Stimulated activated CD8-positive, alpha-beta memory T cell treated with anti-CD3 and anti-CD28 coated beads, Interleukin-15, amount 100 ng/mL, for 24 hours (primary cell): ENCODE data around the gene PTPN11.
"Not testable (repeated sequence)": the region's sequence is repeated elsewhere in the genome, so short reads cannot be mapped to it uniquely, and the experiment has no call there.

ENCODE experiments used
- DNase-seq: peaks from one replicate; pipeline ENCODE4 v3.0.0-alpha.2; 2020; ENCODE audit warnings: low read depth

PTPN11 gene

DNA sequence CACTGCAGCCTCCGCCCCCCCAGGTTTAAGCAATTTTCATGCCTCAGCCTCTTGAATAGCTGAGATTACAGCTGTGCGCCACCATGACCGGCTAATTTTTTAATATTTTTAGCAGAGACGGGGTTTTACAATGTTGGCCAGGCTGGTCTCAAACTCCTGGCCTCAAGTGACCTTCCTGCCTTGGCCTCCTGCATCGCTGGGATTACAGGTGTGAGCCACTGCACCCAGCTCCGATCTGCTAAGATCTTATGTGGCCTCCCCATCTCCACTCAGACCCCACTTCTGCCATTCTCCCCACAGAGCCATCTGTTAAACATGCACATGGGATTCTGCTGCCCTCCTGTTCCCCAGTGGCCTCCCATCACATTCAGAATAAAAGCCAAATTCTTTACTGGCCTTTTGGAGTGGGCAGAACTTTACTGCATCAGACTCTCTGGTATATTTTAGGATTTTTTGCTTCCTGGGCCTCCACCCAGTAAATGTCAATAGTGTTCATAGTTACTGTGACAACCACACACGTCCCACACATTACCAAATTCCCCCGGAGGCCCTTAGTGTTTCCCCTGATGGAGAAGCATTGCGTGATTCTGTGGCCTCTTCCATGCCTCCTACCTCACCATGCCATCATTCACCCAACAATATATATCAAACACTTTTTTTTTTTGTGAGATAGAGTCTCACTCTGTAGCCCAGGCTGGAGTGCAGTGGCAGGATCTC is 96.3 kb downstream of the PTPN11 start:
- no peak for DNase-seq

GRCh38 chr12:112515868-112516267 is 97.1 kb downstream of the PTPN11 start:
- no peak for DNase-seq

- DNase-seq, result no peak
Measured at GRCh38 chr12:112517730-112518364, 99.1 kb downstream of the PTPN11 start.

- no peak for DNase-seq
Measured at GRCh38 chr12:112518365-112518735, 99.6 kb downstream of the PTPN11 start.

- DNase-seq, result not testable (repeated sequence)
Measured at GRCh38 chr12:112519841-112520340, 101.1 kb downstream of the PTPN11 start.

DNA sequence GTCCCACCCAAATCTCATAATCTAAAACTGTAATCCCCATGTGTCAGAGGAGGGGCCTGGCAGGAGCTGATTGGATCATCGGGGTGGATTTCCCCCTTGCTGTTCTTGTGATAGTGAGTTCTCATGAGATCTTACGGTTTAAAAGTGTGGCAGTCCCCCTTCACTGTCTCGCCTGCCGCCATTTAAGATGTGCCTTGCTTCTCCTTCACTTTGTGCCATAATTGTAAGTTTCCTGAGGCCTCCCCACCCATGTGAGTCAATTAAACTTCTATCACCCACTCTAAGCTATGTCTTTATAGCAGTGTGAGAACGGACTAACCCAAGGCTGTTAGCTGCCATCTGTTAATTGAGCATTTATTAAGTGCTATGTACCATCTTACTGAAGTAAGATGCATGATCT is 105.1 kb downstream of the PTPN11 start:
- no peak for DNase-seq

DNA sequence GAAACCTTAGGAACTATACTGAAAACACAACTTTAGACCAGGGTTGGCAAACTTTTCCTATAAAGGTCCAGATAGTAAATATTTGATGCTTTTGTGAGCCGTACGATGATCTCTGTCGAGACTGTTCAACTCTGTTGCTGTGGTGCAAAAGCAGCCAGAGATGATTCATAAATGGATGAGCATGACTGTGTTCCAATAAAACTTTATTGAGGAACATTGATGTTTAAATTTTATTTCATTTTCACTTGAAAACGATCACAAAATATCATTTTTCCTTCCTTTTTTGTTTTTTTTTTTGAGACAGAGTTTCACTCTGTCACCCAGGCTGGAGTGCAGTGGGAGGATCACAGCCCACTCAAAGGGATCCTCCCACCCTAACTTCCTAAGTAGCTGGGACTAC is 105.5 kb downstream of the PTPN11 start:
- no peak for DNase-seq

GRCh38 chr12:112524676-112525425 is 106.1 kb downstream of the PTPN11 start:
- no peak for DNase-seq

DNA sequence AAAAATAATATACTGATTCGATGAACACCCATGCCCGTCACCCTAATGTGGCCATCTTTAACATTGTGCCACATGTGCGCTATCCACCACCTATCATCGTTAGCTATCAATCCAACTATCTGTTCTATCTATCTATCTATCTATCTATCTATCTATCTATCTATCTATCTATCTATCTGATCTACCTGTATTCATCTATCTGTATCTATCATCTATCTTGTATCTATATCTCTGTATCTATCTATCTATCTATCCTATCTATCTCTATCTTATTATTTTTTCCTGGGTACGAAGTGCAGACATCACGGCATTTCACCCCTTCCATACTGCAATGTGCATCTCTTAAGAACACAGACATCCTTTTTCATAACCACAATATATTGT is 106.7 kb downstream of the PTPN11 start:
- DNase-seq, result no peak

DNA sequence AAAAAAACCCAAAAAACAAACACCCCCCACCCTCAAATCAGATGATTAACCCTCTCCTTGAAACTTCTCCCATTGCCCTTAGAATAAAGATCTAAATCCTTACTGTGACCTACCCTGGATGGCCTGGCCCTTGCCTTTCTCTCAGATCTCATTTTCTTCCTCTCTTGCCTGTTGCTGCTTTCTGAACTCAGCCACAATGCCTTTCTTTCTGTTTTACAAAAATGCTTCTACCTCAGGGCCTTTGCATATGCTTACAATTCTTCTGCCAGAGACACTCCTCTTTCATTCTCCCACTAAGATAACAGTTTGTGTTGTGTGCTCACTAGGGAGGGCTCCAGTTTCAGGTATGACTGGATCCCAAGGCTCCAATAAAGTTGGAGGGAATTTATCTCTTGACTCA is 108.3 kb downstream of the PTPN11 start:
- DNase-seq, result no peak

- DNase-seq, result no peak
Measured at GRCh38 chr12:112527501-112527900, 108.8 kb downstream of the PTPN11 start.

DNA sequence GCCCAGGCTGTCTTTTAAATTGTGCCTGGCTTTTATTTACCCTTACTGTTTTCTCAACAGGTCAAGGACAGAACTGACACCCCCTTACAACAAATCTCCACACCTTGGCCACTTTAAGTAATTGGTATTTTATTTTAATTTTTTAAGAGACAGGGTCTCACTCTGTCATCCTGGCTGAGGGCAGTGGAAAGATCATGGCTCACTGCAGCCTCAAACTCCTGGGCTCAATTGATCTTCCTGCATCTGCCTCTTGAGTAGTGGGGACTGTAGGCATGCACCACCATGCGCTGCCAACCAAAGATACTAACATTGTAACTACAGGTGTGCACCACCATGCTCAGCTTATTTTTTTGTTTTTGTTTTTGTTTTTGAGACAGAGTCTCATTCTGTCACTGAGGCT is 109.8 kb downstream of the PTPN11 start:
- no peak for DNase-seq

DNA sequence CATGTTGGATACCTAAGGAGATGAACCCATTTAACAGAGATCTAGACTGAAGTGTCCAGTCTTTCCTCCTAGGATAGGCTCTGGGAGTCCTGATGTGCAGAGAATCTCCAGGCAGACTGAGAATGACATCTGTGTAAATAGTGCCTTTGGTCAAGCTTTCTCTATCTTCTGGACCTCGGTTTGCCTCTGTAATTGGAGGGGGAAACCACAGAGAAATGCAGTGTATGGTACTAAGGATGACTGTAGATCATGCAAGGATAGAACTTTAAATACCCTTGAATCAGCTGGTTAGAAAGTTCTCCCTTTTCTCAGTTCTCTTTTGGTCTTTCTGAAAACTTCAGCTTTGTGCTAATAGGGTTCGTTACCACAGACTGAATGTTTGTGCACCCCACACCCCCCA is 112.2 kb downstream of the PTPN11 start:
- no peak for DNase-seq

GRCh38 chr12:112532106-112532505 is 113.4 kb downstream of the PTPN11 start:
- no peak for DNase-seq

GRCh38 chr12:112533528-112533927 is 114.8 kb downstream of the PTPN11 start:
- no peak for DNase-seq

- no peak for DNase-seq
Measured at GRCh38 chr12:112535017-112535416, 116.3 kb downstream of the PTPN11 start.

- no peak for DNase-seq
Measured at GRCh38 chr12:112535637-112536366, 117.1 kb downstream of the PTPN11 start.

DNA sequence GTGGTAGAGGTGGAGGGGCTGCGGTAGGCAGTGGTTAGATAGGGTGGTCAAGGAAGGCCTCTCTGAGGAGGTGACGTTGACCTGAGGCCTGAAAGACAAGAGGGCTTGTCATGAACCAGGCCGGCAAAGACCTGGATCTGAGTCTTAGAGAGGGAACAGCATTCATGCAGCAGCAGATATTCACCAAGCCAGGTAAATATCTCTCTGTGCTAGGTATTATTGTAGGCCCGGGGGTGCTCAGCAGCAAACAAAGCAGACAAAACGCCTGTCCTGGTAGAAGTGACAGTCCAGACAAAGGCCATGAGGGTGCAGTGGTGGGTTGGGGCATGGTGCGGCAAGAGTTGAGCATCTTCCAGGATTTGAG is 117.6 kb downstream of the PTPN11 start:
- DNase-seq, result no peak

- no peak for DNase-seq
Measured at GRCh38 chr12:112537710-112538396, 119.1 kb downstream of the PTPN11 start.

GRCh38 chr12:112538740-112539139 is 120.0 kb downstream of the PTPN11 start:
- DNase-seq, result no peak

DNA sequence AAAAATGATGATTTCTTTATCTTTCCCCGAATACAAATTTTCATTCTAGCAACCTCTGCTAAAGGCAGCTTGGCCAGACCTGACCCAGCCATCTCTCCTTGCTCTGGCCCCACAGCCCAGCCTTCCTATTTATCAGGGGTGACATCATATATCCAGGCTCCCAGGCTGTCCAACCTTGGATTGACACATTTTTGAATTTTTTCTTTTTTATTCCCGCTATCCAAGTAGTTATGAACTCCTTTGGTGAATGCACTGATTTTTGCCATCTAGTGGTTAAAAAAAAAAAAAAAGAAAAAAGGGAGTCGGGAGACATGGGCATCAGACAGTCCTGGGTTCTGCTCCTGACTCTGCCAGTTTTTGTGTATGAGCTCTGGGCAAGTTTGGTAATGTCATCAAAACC is 120.5 kb downstream of the PTPN11 start:
- no peak for DNase-seq

- DNase-seq, result no peak
Measured at GRCh38 chr12:112540021-112540420, 121.3 kb downstream of the PTPN11 start.
